B cell (primary cell): ENCODE data around the gene UBE2O. TPM values are rescaled to one million over a fixed set of nuclear protein-coding genes. Genes with fewer than 3 reads are reported as not detected.
A peak's percentile ranks its signal among the peaks of the same experiment; 100 is the strongest.

Experiments used
- ATAC-seq: fragments of 200-7000 bp; cut with Tn5 transposase; one replicate; pipeline ENCODE4 v1.10.0; 2021; ENCODE audit warnings: low read depth, mild to moderate bottlenecking, moderate number of reproducible peaks, moderate library complexity
- CTCF ChIA-PET: fragments of 350-600 bp; sonication (Branson Sonifier 250); formaldehyde crosslinking; loops from one replicate; lab custom pipeline; 2021; ENCODE audit warnings: antibody characterized with exemption, inconsistent platforms; lab: Charles Lee
- POLR2A ChIA-PET: fragments of 350-600 bp; sonication (Branson Sonifier 250); formaldehyde crosslinking; loops from one replicate; lab custom pipeline; 2021; ENCODE audit warnings: antibody characterized with exemption; lab: Charles Lee
- DNase-seq: peaks from one replicate; pipeline ENCODE4 v3.0.0; 2013
- H2AFZ ChIP-seq: 2 replicates; pipeline ENCODE4 v1.6.1; 2012; ENCODE audit warnings: mild to moderate bottlenecking, low read depth, low read length; ENCODE audit not compliant: insufficient read depth, poor library complexity, severe bottlenecking
- H3K27ac ChIP-seq, 2 donors: 1 replicate in 1 of 2; 2 replicates in 1 of 2; pipeline ENCODE4 v1.5.1; 2012 to 2013; ENCODE audit warnings: low read length in 2 of 2, mild to moderate bottlenecking in 2 of 2, moderate library complexity in 1 of 2
- H3K27me3 ChIP-seq, 4 experiments: fragments of 200-600 bp in 1 of 4; sonication (generic) in 1 of 4; replicated peaks in 1 of 4; 1 replicate in 2 of 4; 2 replicates in 2 of 4; pipeline versions ENCODE4 v1.6.1 to v1.7.0; 2013 to 2016; ENCODE audit warnings: low read length in 3 of 4, mild to moderate bottlenecking in 2 of 4, mixed read lengths in 1 of 4, moderate library complexity in 1 of 4; ENCODE audit not compliant: insufficient read depth in 4 of 4, control insufficient read depth in 3 of 4; ENCODE audit errors: control extremely low read depth in 1 of 4
- H3K36me3 ChIP-seq, 2 experiments: replicated peaks in 1 of 2; 1 replicate in 1 of 2; 2 replicates in 1 of 2; pipeline versions ENCODE4 v1.6.1 to v1.7.1; 2013; ENCODE audit warnings: low read length in 1 of 2; ENCODE audit not compliant: insufficient read depth in 2 of 2, control insufficient read depth in 1 of 2; ENCODE audit errors: control extremely low read depth in 1 of 2, extremely low read depth in 1 of 2
- H3K4me1 ChIP-seq, 2 donors: fragments of 200-600 bp in 1 of 2; sonication (generic) in 1 of 2; 1 replicate in 1 of 2; 2 replicates in 1 of 2; pipeline versions ENCODE4 v1.5.1 to v1.6.1; 2013 to 2017; ENCODE audit warnings: low read length in 2 of 2; ENCODE audit not compliant: control insufficient read depth in 2 of 2, insufficient read depth in 2 of 2
- H3K4me2 ChIP-seq: replicated peaks from 2 replicates; pipeline ENCODE3; 2012; ENCODE audit warnings: mild to moderate bottlenecking, low read depth, low read length; ENCODE audit not compliant: poor library complexity, severe bottlenecking
- H3K4me3 ChIP-seq, 5 experiments: fragments of 200-600 bp in 1 of 5; sonication (generic) in 1 of 5; 1 replicate in 3 of 5; 2 replicates in 2 of 5; pipeline versions ENCODE4 v1.5.1 to v1.7.0; 2011 to 2016; ENCODE audit warnings: low read length in 4 of 5, mild to moderate bottlenecking in 4 of 5, low read depth in 2 of 5, control low read depth in 1 of 5, moderate library complexity in 1 of 5; ENCODE audit not compliant: insufficient read depth in 1 of 5; ENCODE audit errors: control extremely low read depth in 1 of 5, extremely low read depth in 1 of 5
- H3K79me2 ChIP-seq: fragments of 200-600 bp; sonication (generic); one replicate; pipeline ENCODE4 v1.6.0; 2016; ENCODE audit warnings: low read length; ENCODE audit not compliant: control insufficient read depth, insufficient read depth
- H3K9ac ChIP-seq: fragments of 200-600 bp; sonication (generic); 2 replicates; pipeline ENCODE4 v1.6.1; 2017; ENCODE audit warnings: mild to moderate bottlenecking, low read length, moderate library complexity
- H3K9me3 ChIP-seq, 3 donors: one replicate each; pipeline versions ENCODE4 v1.6.1 to v1.7.1; 2013; ENCODE audit warnings: low read length in 2 of 3; ENCODE audit not compliant: control insufficient read depth in 2 of 3, insufficient read depth in 1 of 3; ENCODE audit errors: control extremely low read depth in 1 of 3
- H4K20me1 ChIP-seq: 2 replicates; pipeline ENCODE4 v1.6.0; 2012; ENCODE audit warnings: mild to moderate bottlenecking, low read length; ENCODE audit not compliant: insufficient read depth, control insufficient read depth, poor library complexity, severe bottlenecking
- H3K27ac Mint-ChIP-seq: one replicate; pipeline ENCODE4 v1.8.0; 2021; ENCODE audit warnings: mixed read lengths
- H3K27me3 Mint-ChIP-seq: one replicate; pipeline ENCODE4 v1.8.0; 2021; ENCODE audit warnings: mixed read lengths
- H3K4me1 Mint-ChIP-seq: one replicate; pipeline ENCODE4 v1.8.0; 2021; ENCODE audit warnings: mixed read lengths
- H3K4me3 Mint-ChIP-seq: one replicate; pipeline ENCODE4 v1.8.0; 2021; ENCODE audit warnings: mixed read lengths
- H3K9me3 Mint-ChIP-seq: one replicate; pipeline ENCODE4 v1.8.0; 2022; ENCODE audit warnings: mixed read lengths; ENCODE audit not compliant: insufficient read depth
- CTCF ChIP-seq: fragments of 200-600 bp; IDR thresholded peaks from one replicate; pipeline ENCODE4 v1.8.0; 2022; ENCODE audit warnings: antibody characterized with exemption, mild to moderate bottlenecking
- EZH2 ChIP-seq: IDR thresholded peaks from 2 replicates; pipeline ENCODE4 v1.6.1; 2012; ENCODE audit warnings: borderline replicate concordance, low read depth, mild to moderate bottlenecking, moderate library complexity, low read length; ENCODE audit not compliant: insufficient read depth, poor library complexity, severe bottlenecking
- WGBS: methylation state at CpG from one replicate; pipeline ENCODE4 v1.1.5; 2013; ENCODE audit warnings: missing lambda C conversion rate; ENCODE audit not compliant: insufficient coverage; 5-methylcytosine and 5-hydroxymethylcytosine counted together
- intact Hi-C: fragments of 100-400 bp; cut with micrococcal nuclease; formaldehyde crosslinking; loops from one replicate; pipeline ENCODE4 v1.10.0; 2022
- polyA plus RNA-seq: library from polyadenylated mRNA; depleted of rRNA; stranded (reverse); fragments of >200 nt; gene quantifications from 2 replicates; pipeline ENCODE4 v1.2.3, GENCODE V29; 2012
- total RNA-seq, 2 donors: library from RNA; stranded (reverse); fragments of 120-200 nt in 1 of 2; gene quantifications; 1 replicate in 1 of 2; 2 replicates in 1 of 2; pipeline versions ENCODE4 v1.2.3 to v1.2.4, GENCODE V29; 2013 to 2022

The UBE2O gene
- total and polyA plus RNA-seq, 2 donors (not counting 1 experiment from before 2014, with no cell fraction given), result 41.3 to 54.0 TPM

GRCh38 chr17:76386966-76387765, 65.8 kb downstream of the UBE2O start:
- Histone ChIP-seq H3K4me3 (no peak overlapping the region), H2AFZ (no peak overlapping the region), H3K4me2 (no peak overlapping the region), H3K36me3 (peaks cover 0 to 20% of the 10 kb centered on the region in 2 experiments), H3K27me3 (peaks cover 0 to 18% (median 8%) of the 10 kb centered on the region in 4 experiments), H3K79me2 (no peaks in the 10 kb centered on the region), H3K4me1 (peaks cover 26 to 29% of the 10 kb centered on the region in 2 donors), H3K9me3 (no peaks in the 10 kb centered on the region), H3K9ac (no peak overlapping the region), H4K20me1 (peaks cover 11% of the 10 kb centered on the region), H3K27ac (no peak overlapping the region)
- Mint-ChIP-seq H3K4me1 (peaks cover 16% of the 10 kb centered on the region), H3K9me3 (no peaks in the 10 kb centered on the region), H3K4me3 (peak overlapping the region; percentile 78), H3K27me3 (peaks cover 7% of the 10 kb centered on the region), H3K27ac (peak overlapping the region; percentile 29)
- intact Hi-C loops, result no loop called here
- WGBS, result 95% methylated on average over 25 of the region's 31 CpGs
- CTCF ChIA-PET, result interaction anchor here (0.8 to 10.1 kb wide), 5 partner anchors 10 to 84 kb away, joined by 3 to 94 read pairs (median 5); no protein-coding TSS in a partner anchor
- ATAC-seq, result no peak
- TF ChIP-seq EZH2 (no peak), CTCF (no peak)
- DNase-seq, result no peak
- POLR2A ChIA-PET, result interaction anchor here (2.0 kb wide), 1 partner anchor 11 kb away, joined by 6 read pairs; no protein-coding TSS in a partner anchor
